ENCODE results near the gene ATAD5.

DNA sequence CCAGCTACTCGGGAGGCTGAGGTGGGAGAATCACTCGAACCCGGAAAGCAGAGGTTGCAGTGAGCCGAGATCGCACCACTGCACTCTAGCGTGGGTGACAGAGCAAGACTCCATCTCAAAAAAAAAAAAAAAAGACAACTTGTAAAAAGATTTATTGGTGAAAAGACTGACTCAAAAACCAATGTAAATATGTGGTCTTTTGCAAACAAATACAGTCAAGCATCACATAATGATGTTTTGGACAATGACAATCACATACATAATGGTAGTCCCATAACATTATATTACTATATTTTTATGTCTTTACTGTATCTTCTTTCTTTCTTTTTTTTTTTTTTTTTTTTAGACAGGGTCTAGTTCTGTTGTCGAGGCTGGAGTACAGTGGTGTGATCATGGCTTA, 15.6 kb upstream of the ATAD5 start:
- TF ChIP-seq CTCF (optimal IDR thresholded peaks at IDR 0.05 in 1 of 3, IDR thresholded peaks at IDR 0.05 in 1 of 3, conservative IDR thresholded peaks at IDR 0.05 in 1 of 3; ENCODE audit: extremely low read depth in 1 of 3, insufficient read depth in 2 of 3, low read length in 3 of 3) (no peak), EZH2 (IDR thresholded peaks at IDR 0.05; ENCODE audit: low read length) (no peak)
